ENCODE results near the gene GORAB. TPM values are rescaled to one million over a fixed set of nuclear protein-coding genes. Genes with fewer than 3 reads are reported as not detected.

Gene GORAB
- total RNA-seq, 4 donors from 2014 or later, result 3.3 to 11.8 (median 5.7) TPM

DNA sequence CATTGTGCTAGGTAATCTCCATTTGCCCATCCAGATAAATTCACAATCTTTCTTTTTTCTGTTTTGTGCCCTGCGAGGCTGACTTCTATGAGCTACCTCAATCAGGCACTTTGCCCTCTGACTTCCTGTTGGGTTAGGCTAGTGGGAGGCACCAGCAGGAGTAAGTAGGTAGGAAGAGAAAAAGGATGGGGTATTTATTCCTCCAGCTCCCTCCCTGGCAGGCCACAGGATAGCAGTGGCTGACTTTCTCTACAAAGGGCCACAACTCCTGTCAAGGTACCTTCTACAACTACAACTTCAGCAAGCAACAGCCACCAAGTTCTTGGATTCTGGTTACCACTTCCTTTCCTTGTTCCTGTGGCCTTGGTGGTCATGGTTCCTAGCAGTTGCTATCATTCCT, 18.8 kb upstream of the GORAB start:
- Histone ChIP-seq H3K4me1 (no peaks in the 10 kb centered on the region), H3K27ac (no peak overlapping the region), H3K27me3 (no peaks in the 10 kb centered on the region), H3K9me3 (no peaks in the 10 kb centered on the region), H3K4me3 (no peak overlapping the region), H3K36me3 (no peaks in the 10 kb centered on the region)
- TF ChIP-seq, protein P1, sequence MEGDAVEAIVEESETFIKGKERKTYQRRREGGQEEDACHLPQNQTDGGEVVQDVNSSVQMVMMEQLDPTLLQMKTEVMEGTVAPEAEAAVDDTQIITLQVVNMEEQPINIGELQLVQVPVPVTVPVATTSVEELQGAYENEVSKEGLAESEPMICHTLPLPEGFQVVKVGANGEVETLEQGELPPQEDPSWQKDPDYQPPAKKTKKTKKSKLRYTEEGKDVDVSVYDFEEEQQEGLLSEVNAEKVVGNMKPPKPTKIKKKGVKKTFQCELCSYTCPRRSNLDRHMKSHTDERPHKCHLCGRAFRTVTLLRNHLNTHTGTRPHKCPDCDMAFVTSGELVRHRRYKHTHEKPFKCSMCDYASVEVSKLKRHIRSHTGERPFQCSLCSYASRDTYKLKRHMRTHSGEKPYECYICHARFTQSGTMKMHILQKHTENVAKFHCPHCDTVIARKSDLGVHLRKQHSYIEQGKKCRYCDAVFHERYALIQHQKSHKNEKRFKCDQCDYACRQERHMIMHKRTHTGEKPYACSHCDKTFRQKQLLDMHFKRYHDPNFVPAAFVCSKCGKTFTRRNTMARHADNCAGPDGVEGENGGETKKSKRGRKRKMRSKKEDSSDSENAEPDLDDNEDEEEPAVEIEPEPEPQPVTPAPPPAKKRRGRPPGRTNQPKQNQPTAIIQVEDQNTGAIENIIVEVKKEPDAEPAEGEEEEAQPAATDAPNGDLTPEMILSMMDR (IDR thresholded peaks at IDR 0.05), result no peak
- TF ChIP-seq POLR2A (IDR thresholded peaks at IDR 0.05), result no peak
- intact Hi-C loops (cut with DNase I), result no loop called here
- DNase-seq, result no peak
- 45 to 91% methylated on average over 1 of the region's 1 CpG for WGBS, 2 donors

DNA sequence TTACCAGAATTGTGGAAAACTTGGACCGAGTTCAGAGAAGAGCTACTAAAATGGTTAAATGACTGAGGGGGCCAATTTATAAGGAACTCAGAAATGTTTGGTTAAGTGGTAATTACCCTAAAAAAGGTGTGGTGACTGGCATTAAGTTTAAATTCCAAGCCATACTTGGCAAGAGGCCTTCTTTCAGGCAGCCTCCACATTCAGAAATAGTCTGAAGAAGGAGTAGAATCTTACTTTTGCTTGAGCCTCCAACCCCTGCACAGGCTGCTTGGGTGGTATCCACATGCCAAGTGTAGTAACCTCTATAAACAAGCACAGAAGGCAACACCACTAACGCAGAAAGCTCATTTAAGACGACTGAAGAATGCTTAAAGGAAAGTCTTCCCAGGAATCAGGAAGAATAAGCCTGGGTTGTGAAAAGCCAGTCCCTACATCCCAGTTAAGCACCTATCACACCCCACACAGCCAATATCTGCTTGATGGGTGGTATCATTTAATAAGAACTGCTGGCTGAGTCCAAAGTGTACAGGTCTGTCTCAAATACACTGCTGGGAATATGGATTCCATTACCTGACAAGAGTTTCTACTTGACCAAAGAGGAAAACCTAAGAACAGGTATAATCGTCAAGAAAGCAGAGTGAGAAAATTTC, 13.7 kb upstream of the GORAB start:
- H3K27ac ChIP-seq, result no peak overlapping the region
- TF ChIP-seq, protein P1 (IDR thresholded peaks at IDR 0.05), result no peak
- TF ChIP-seq POLR2A (IDR thresholded peaks at IDR 0.05), result no peak
- no peak for DNase-seq
- H3K27me3 ChIP-seq, result peaks cover 0 to 8% (median 0%) of the 10 kb centered on the region in 4 donors
- no peaks in the 10 kb centered on the region for H3K36me3 ChIP-seq
- no peak overlapping the region for H3K4me3 ChIP-seq
- H3K4me1 ChIP-seq, result no peaks in the 10 kb centered on the region
- intact Hi-C loops (cut with DNase I), result no loop called here
- 86 to 90% methylated on average over 4 of the region's 4 CpGs for WGBS, 2 donors
- no peaks in the 10 kb centered on the region for H3K9me3 ChIP-seq

DNA sequence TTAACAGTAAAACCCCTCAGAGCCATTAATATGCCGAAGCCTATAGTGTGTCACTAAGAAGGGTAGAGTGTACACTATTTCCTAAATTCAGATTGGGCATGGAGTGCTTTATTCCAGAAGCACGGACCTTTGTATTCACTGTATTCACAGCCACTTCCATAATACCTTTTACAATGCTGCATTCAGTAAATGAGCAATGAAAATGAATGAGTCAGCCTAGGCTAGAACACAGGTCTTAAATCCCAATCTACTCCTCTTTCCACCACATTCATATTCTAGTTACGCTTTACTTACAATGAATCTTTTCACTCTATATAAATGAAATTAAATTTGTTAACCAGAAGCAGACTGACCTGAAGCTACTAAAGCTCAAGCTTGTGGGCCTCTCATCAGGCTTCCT, 13.0 kb upstream of the GORAB start:
- intact Hi-C loops (cut with DNase I), result no loop called here
- Histone ChIP-seq H3K4me1 (no peaks in the 10 kb centered on the region), H3K36me3 (no peaks in the 10 kb centered on the region), H3K27me3 (peaks cover 0 to 8% (median under 1%) of the 10 kb centered on the region in 4 donors), H3K27ac (no peak overlapping the region), H3K9me3 (no peaks in the 10 kb centered on the region), H3K4me3 (no peak overlapping the region)
- TF ChIP-seq POLR2A (IDR thresholded peaks at IDR 0.05), result no peak
- TF ChIP-seq, protein P1 (IDR thresholded peaks at IDR 0.05), result no peak
- no peak for DNase-seq
- WGBS, 2 donors, result 66 to 78% methylated on average over 3 of the region's 3 CpGs

DNA sequence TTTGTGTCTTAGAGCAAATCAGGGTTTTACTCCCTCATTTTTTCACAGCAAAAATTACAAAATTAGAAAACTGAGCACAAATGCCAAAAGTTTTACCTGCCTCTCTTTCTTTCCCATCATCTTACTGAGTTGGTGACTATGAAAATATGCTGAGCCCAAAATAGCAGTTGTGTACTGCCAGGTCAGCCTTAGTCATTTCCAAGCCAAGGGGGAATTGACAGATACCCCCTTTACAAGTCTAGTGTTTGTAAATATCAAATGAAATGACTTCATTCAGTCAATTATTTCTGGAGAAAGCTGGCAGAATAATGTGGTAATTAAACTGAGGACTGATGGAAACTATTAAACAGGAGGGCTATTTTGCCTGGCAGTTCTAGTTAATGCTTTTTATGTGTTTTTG, 11.4 kb upstream of the GORAB start:
- DNase-seq, result no peak
- Histone ChIP-seq H3K27ac (no peak overlapping the region), H3K9me3 (no peaks in the 10 kb centered on the region), H3K4me3 (no peak overlapping the region), H3K4me1 (no peaks in the 10 kb centered on the region), H3K27me3 (peaks cover 0 to 8% (median 1%) of the 10 kb centered on the region in 4 donors), H3K36me3 (no peaks in the 10 kb centered on the region)
- intact Hi-C loops (cut with DNase I), result no loop called here
- TF ChIP-seq, protein P1 (IDR thresholded peaks at IDR 0.05), result no peak
- no peak for TF ChIP-seq POLR2A (IDR thresholded peaks at IDR 0.05)

DNA sequence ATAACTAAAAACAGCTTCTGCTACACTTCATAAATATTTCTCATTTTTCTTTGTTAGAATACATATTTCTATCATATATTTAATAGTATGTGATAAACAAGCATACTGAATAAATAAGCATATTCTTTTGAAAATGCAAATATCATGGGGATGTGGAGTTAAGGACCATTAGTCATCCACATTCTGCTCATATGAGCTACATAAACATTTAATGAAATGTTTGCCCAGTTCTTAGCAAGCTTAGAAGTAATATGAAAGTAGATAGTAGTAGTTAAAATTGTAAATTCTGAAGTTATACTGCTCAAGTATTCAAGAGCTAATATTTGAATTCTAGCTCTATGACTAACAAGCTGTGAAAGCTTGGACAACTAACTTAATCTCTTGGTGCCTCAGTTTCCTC, 10.1 kb upstream of the GORAB start:
- Histone ChIP-seq H3K9me3 (no peaks in the 10 kb centered on the region), H3K36me3 (no peaks in the 10 kb centered on the region), H3K4me3 (no peak overlapping the region), H3K4me1 (no peaks in the 10 kb centered on the region), H3K27ac (no peak overlapping the region), H3K27me3 (peaks cover 0 to 8% (median 1%) of the 10 kb centered on the region in 4 donors)
- DNase-seq, result no peak
- TF ChIP-seq, protein P1 (IDR thresholded peaks at IDR 0.05), result no peak
- TF ChIP-seq POLR2A (IDR thresholded peaks at IDR 0.05), result no peak
- intact Hi-C loops (cut with DNase I), result no loop called here

All from esophagus squamous epithelium (tissue), 5 donors.